B cell (primary cell): ENCODE measurements around the gene KCNF1.

Source experiments
- CTCF ChIP-seq: fragments of 200-600 bp; IDR thresholded peaks from one replicate; pipeline ENCODE4 v1.8.0; 2022; ENCODE audit warnings: antibody characterized with exemption, mild to moderate bottlenecking
- EZH2 ChIP-seq: IDR thresholded peaks from 2 replicates; pipeline ENCODE4 v1.6.1; 2012; ENCODE audit warnings: borderline replicate concordance, low read depth, mild to moderate bottlenecking, moderate library complexity, low read length; ENCODE audit not compliant: insufficient read depth, poor library complexity, severe bottlenecking

GRCh38 chr2:10920764-10921388 lies 9.1 kb downstream of the KCNF1 start:
- TF ChIP-seq CTCF: no peak
- TF ChIP-seq EZH2: no peak
